Measurements from ENCODE around the gene ANO10.

Gene ANO10

GRCh38 chr3:43415088-43415487 lies 206.7 kb downstream of the ANO10 start:
- Histone ChIP-seq H3K4me3 (ENCODE audit: severe bottlenecking) (no peak overlapping the region), H3K4me1 (ENCODE audit: insufficient read depth, poor library complexity, severe bottlenecking) (no peaks in the 10 kb centered on the region), H3K36me3 (ENCODE audit: low read depth) (no peaks in the 10 kb centered on the region), H3K27me3 (ENCODE audit: insufficient read depth, poor library complexity, severe bottlenecking) (no peaks in the 10 kb centered on the region), H3K9me3 (ENCODE audit: severe bottlenecking) (no peaks in the 10 kb centered on the region), H3K27ac (ENCODE audit: poor library complexity, severe bottlenecking) (no peak overlapping the region)
- no peak for TF ChIP-seq CTCF (IDR thresholded peaks at IDR 0.05; ENCODE audit: poor library complexity, severe bottlenecking)
- ATAC-seq (ENCODE audit: low read depth) (no peak), DNase-seq (ENCODE audit: low spot score) (no peak)

GRCh38 chr3:43413676-43414368 lies 208.0 kb downstream of the ANO10 start:
- H3K9me3 ChIP-seq (ENCODE audit: severe bottlenecking), result no peaks in the 10 kb centered on the region
- no peak for ATAC-seq (ENCODE audit: low read depth)
- no peak for DNase-seq (ENCODE audit: low spot score)
- H3K4me3 ChIP-seq (ENCODE audit: severe bottlenecking), result no peak overlapping the region
- H3K27ac ChIP-seq (ENCODE audit: poor library complexity, severe bottlenecking), result no peak overlapping the region
- no peaks in the 10 kb centered on the region for H3K4me1 ChIP-seq (ENCODE audit: insufficient read depth, poor library complexity, severe bottlenecking)
- no peaks in the 10 kb centered on the region for H3K36me3 ChIP-seq (ENCODE audit: low read depth)
- no peak for TF ChIP-seq CTCF (IDR thresholded peaks at IDR 0.05; ENCODE audit: poor library complexity, severe bottlenecking)
- no peaks in the 10 kb centered on the region for H3K27me3 ChIP-seq (ENCODE audit: insufficient read depth, poor library complexity, severe bottlenecking)

- Histone ChIP-seq H3K27me3 (ENCODE audit: insufficient read depth, poor library complexity, severe bottlenecking) (no peaks in the 10 kb centered on the region), H3K36me3 (ENCODE audit: low read depth) (no peaks in the 10 kb centered on the region), H3K9me3 (ENCODE audit: severe bottlenecking) (no peaks in the 10 kb centered on the region), H3K4me1 (ENCODE audit: insufficient read depth, poor library complexity, severe bottlenecking) (no peaks in the 10 kb centered on the region), H3K4me3 (ENCODE audit: severe bottlenecking) (no peak overlapping the region), H3K27ac (ENCODE audit: poor library complexity, severe bottlenecking) (no peak overlapping the region)
- no peak for DNase-seq (ENCODE audit: low spot score)
- no peak for TF ChIP-seq CTCF (IDR thresholded peaks at IDR 0.05; ENCODE audit: poor library complexity, severe bottlenecking)
- ATAC-seq (ENCODE audit: low read depth), result no peak
Observed at GRCh38 chr3:43411429-43411828, 210.4 kb downstream of the ANO10 start.

- H3K27ac ChIP-seq (ENCODE audit: poor library complexity, severe bottlenecking), result no peak overlapping the region
- no peak for TF ChIP-seq CTCF (IDR thresholded peaks at IDR 0.05; ENCODE audit: poor library complexity, severe bottlenecking)
- H3K4me3 ChIP-seq (ENCODE audit: severe bottlenecking), result no peak overlapping the region
- no peaks in the 10 kb centered on the region for H3K27me3 ChIP-seq (ENCODE audit: insufficient read depth, poor library complexity, severe bottlenecking)
- ATAC-seq (ENCODE audit: low read depth) (no peak), DNase-seq (ENCODE audit: low spot score) (no peak)
- H3K36me3 ChIP-seq (ENCODE audit: low read depth), result no peaks in the 10 kb centered on the region
- no peaks in the 10 kb centered on the region for H3K4me1 ChIP-seq (ENCODE audit: insufficient read depth, poor library complexity, severe bottlenecking)
- no peaks in the 10 kb centered on the region for H3K9me3 ChIP-seq (ENCODE audit: severe bottlenecking)
Observed at GRCh38 chr3:43410592-43410991, 211.2 kb downstream of the ANO10 start.

- Histone ChIP-seq H3K27ac (ENCODE audit: poor library complexity, severe bottlenecking) (no peak overlapping the region), H3K27me3 (ENCODE audit: insufficient read depth, poor library complexity, severe bottlenecking) (no peaks in the 10 kb centered on the region), H3K36me3 (ENCODE audit: low read depth) (no peaks in the 10 kb centered on the region), H3K4me3 (ENCODE audit: severe bottlenecking) (no peak overlapping the region), H3K4me1 (ENCODE audit: insufficient read depth, poor library complexity, severe bottlenecking) (no peaks in the 10 kb centered on the region), H3K9me3 (ENCODE audit: severe bottlenecking) (no peaks in the 10 kb centered on the region)
- ATAC-seq (ENCODE audit: low read depth), result no peak
- no peak for DNase-seq (ENCODE audit: low spot score)
- no peak for TF ChIP-seq CTCF (IDR thresholded peaks at IDR 0.05; ENCODE audit: poor library complexity, severe bottlenecking)
Observed at GRCh38 chr3:43409506-43409905, 212.3 kb downstream of the ANO10 start.

All from RWPE2 (cell line).